ENCODE results near the gene C1QTNF9B.
A peak's percentile ranks its signal among the peaks of the same experiment; 100 is the strongest.
"Not testable (repeated sequence)": the region's sequence is repeated elsewhere in the genome, so short reads cannot be mapped to it uniquely, and the experiment has no call there.

The C1QTNF9B gene

GRCh38 chr13:23893791-23894190, 3.5 kb downstream of the C1QTNF9B start:
- not testable (repeated sequence) for DNase-seq

GRCh38 chr13:23889615-23890607, 7.4 kb downstream of the C1QTNF9B start:
- DNase-seq = no peak

GRCh38 chr13:23888658-23889614, 8.4 kb downstream of the C1QTNF9B start, which contains the start of gene MIPEP:
Gene MIPEP (minus strand): TSS chr13:23889400. CDS start chr13:23889320, 80 bp downstream.
- DNase-seq = peak; percentile 84

GRCh38 chr13:23884361-23884760, 12.9 kb downstream of the C1QTNF9B start:
- not testable (repeated sequence) for DNase-seq

- no peak for DNase-seq
Observed at GRCh38 chr13:23883255-23883654, 14.0 kb downstream of the C1QTNF9B start.

GRCh38 chr13:23881402-23881800, 15.9 kb downstream of the C1QTNF9B start:
- DNase-seq = not testable (repeated sequence)

- not testable (repeated sequence) for DNase-seq
Observed at GRCh38 chr13:23880493-23881401, 16.6 kb downstream of the C1QTNF9B start.

- no peak for DNase-seq
Observed at GRCh38 chr13:23877286-23877685, 20.0 kb downstream of the C1QTNF9B start.

- no peak for DNase-seq
Observed at GRCh38 chr13:23876265-23876664, 21.0 kb downstream of the C1QTNF9B start.

- no peak for DNase-seq
Observed at GRCh38 chr13:23871616-23872220, 25.6 kb downstream of the C1QTNF9B start.

- DNase-seq = no peak
Observed at GRCh38 chr13:23870356-23871140, 26.8 kb downstream of the C1QTNF9B start.

GRCh38 chr13:23868521-23868920, 28.8 kb downstream of the C1QTNF9B start:
- no peak for DNase-seq

- DNase-seq = no peak
Observed at GRCh38 chr13:23867027-23867491, 30.2 kb downstream of the C1QTNF9B start.

- DNase-seq = no peak
Observed at GRCh38 chr13:23866420-23867026, 30.8 kb downstream of the C1QTNF9B start.

GRCh38 chr13:23865906-23866305, 31.4 kb downstream of the C1QTNF9B start:
- DNase-seq = no peak

GRCh38 chr13:23865026-23865425, 32.3 kb downstream of the C1QTNF9B start:
- DNase-seq = no peak

GRCh38 chr13:23861310-23861709, 36.0 kb downstream of the C1QTNF9B start:
- no peak for DNase-seq

GRCh38 chr13:23859904-23860303, 37.4 kb downstream of the C1QTNF9B start:
- no peak for DNase-seq

- no peak for DNase-seq
Observed at GRCh38 chr13:23859455-23859854, 37.8 kb downstream of the C1QTNF9B start.

GRCh38 chr13:23858546-23858945, 38.8 kb downstream of the C1QTNF9B start:
- no peak for DNase-seq
